NCI-H510A treated with DMSO at 0.1 percent for 48 hours (cell line): ENCODE measurements around the gene TPSAB1.
"Not testable (repeated sequence)": the region's sequence is repeated elsewhere in the genome, so short reads cannot be mapped to it uniquely, and the experiment has no call there.

Experiments used
- DNase-seq: peaks from one replicate; lab custom pipeline; 2025; lab: John Stamatoyannopoulos, UW

The TPSAB1 gene

GRCh38 chr16:1240436-1240835 lies at the start of gene TPSAB1:
TPSAB1 (plus strand) TSS chr16:1240705; CDS start chr16:1240939, 234 bp downstream.
- not testable (repeated sequence) for DNase-seq

- not testable (repeated sequence) for DNase-seq
Measured at GRCh38 chr16:1190789-1191188, 49.7 kb upstream of the TPSAB1 start.

GRCh38 chr16:1192384-1193073 lies 48.0 kb upstream of the TPSAB1 start:
- DNase-seq = no peak

GRCh38 chr16:1193143-1193824 lies 47.2 kb upstream of the TPSAB1 start:
- DNase-seq = no peak

GRCh38 chr16:1193825-1194581 lies 46.5 kb upstream of the TPSAB1 start:
- DNase-seq = no peak

GRCh38 chr16:1194665-1195392 lies 45.7 kb upstream of the TPSAB1 start:
- no peak for DNase-seq

GRCh38 chr16:1195393-1195666 lies 45.2 kb upstream of the TPSAB1 start:
- no peak for DNase-seq

- DNase-seq = no peak
Measured at GRCh38 chr16:1196494-1196893, 44.0 kb upstream of the TPSAB1 start.

- no peak for DNase-seq
Measured at GRCh38 chr16:1197237-1197866, 43.2 kb upstream of the TPSAB1 start.

- no peak for DNase-seq
Measured at GRCh38 chr16:1198194-1198593, 42.3 kb upstream of the TPSAB1 start.

- DNase-seq = not testable (repeated sequence)
Measured at GRCh38 chr16:1198671-1199346, 41.7 kb upstream of the TPSAB1 start.

GRCh38 chr16:1199347-1200013 lies 41.0 kb upstream of the TPSAB1 start:
- no peak for DNase-seq

- no peak for DNase-seq
Measured at GRCh38 chr16:1200014-1200627, 40.4 kb upstream of the TPSAB1 start.

- no peak for DNase-seq
Measured at GRCh38 chr16:1201444-1201843, 39.1 kb upstream of the TPSAB1 start.

GRCh38 chr16:1202274-1202673 lies 38.2 kb upstream of the TPSAB1 start:
- no peak for DNase-seq

- DNase-seq = no peak
Measured at GRCh38 chr16:1204933-1205332, 35.6 kb upstream of the TPSAB1 start.

- DNase-seq = no peak
Measured at GRCh38 chr16:1206326-1206725, 34.2 kb upstream of the TPSAB1 start.

GRCh38 chr16:1206786-1207185 lies 33.7 kb upstream of the TPSAB1 start:
- no peak for DNase-seq

GRCh38 chr16:1208239-1208830 lies 32.2 kb upstream of the TPSAB1 start:
- no peak for DNase-seq

- no peak for DNase-seq
Measured at GRCh38 chr16:1209081-1209480, 31.4 kb upstream of the TPSAB1 start.
